Vein endothelial cell (primary cell): ENCODE data around the gene UGT2A3. TPM values are rescaled to one million over a fixed set of nuclear protein-coding genes. Genes with fewer than 3 reads are reported as not detected.

Experiments
- small RNA-seq: library from RNA; depleted of rRNA; stranded (forward); fragments of <200 nt; gene quantifications from one replicate; pipeline ENCODE3, GENCODE V24; 2012
- total RNA-seq: library from RNA; depleted of rRNA; stranded (reverse); fragments of >200 nt; gene quantifications from 2 replicates; pipeline ENCODE4 v1.2.3, GENCODE V29; 2012

UGT2A3 gene
- not detected in 2 replicates for total RNA-seq

DNA sequence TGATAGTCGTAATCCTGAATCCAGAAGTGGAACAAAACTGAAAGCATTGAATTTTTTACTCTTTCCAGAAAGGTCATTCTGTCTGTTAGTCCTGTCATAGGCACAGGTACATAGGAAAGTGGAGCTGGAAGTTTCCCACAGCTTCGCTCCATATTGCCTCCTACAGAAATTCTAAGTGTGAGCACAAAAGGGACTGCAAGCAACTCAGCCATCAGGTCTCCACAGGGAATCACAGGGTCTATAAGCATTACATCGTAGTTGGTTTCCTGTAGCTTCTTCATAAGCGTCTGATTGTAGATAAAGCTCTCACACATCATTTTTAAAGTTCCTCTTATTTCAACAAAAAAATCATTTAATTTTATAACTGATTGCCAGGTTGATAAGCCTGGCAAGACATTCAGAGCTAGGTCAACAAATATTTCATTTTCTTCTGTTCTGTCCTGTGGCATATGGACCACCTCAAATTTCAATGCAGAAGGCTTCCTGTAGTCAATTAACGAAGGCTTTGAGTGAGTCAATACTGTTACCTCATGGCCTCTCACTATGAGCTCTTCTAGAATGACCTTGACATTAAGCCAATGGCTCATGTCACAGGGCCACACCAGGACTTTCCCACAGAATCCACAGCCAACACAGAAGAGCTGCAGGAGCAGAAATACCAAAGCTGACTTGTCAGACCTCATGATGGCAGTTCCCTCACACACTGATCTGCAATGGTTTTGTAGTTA is at the start of gene UGT2A3:
Gene UGT2A3, minus strand, starts transcription at position 727 of the 728 bp plus-strand sequence. Its CDS starts 44 bp downstream, at position 683.

Small RNAs within 50 kb of the gene (small RNA-seq; reads per million reads assigned to genes)
- gene AC021146.3 (not detected), gene AC021146.6 (not detected)

Other genes starting within 250 kb of the UGT2A3 start
- gene UGT2B10, start 135.8 kb downstream of the UGT2A3 start, total RNA-seq: not detected in 2 replicates
- not detected in 2 replicates for gene UGT2B7, start 144.7 kb upstream of the UGT2A3 start, total RNA-seq